RWPE1 (cell line): ENCODE results near the gene SLAMF9.

Source experiments
- CTCF ChIA-PET: fragments of 350-600 bp; sonication (Branson Sonifier 250); formaldehyde crosslinking; extraction: SDS; loops from one replicate; lab custom pipeline; 2021; lab: Yijun Ruan, JAX
- POLR2A ChIA-PET: fragments of 400-600 bp; formaldehyde crosslinking; extraction: SDS; loops from one replicate; lab custom pipeline; 2020; ENCODE audit warnings: antibody characterized with exemption; ENCODE audit not compliant: low non-redundant PET; lab: Yijun Ruan, JAX
- DNase-seq: peaks from one replicate; pipeline ENCODE4 v3.0.0; 2012; ENCODE audit warnings: low spot score
- H3K27ac ChIP-seq: fragments of 450-650 bp; 2 replicates; pipeline ENCODE4 v1.5.1; 2017
- CTCF ChIP-seq: fragments of 450-650 bp; conservative IDR thresholded peaks from 2 replicates; pipeline ENCODE4 v1.5.1; 2017; ENCODE audit warnings: low read depth, mild to moderate bottlenecking

The SLAMF9 gene

GRCh38 chr1:159927849-159928431 lies 26.1 kb downstream of the SLAMF9 start:
- TF ChIP-seq CTCF = no peak
- ChIA-PET POLR2A (no interaction called here), CTCF (interaction anchor here (0.5 to 1.4 kb wide), 3 partner anchors 80 to 775 kb away, joined by 3 to 6 read pairs (median 3); no protein-coding TSS in a partner anchor)
- peak overlapping the region; percentile 53 for H3K27ac ChIP-seq
- no peak for DNase-seq

GRCh38 chr1:159927211-159927848 lies 26.7 kb downstream of the SLAMF9 start:
- ChIA-PET CTCF (interaction anchor here (0.5 to 1.7 kb wide), 4 partner anchors 9 to 774 kb away, joined by 3 to 6 read pairs (median 4); no protein-coding TSS in a partner anchor), POLR2A (no interaction called here)
- peak overlapping the region; percentile 53 for H3K27ac ChIP-seq

GRCh38 chr1:159925719-159926078 lies 28.3 kb downstream of the SLAMF9 start:
- H3K27ac ChIP-seq = peak overlapping the region; percentile 99
- ChIA-PET CTCF (interaction anchor here (0.7 to 1.7 kb wide), 2 partner anchors 10 to 85 kb away, joined by 3 to 5 read pairs; no protein-coding TSS in a partner anchor), POLR2A (interaction anchor here (1.7 kb wide), 1 partner anchor 18 kb away, joined by 3 read pairs; no protein-coding TSS in a partner anchor)
- DNase-seq = peak; percentile 64
- TF ChIP-seq CTCF = no peak

More at GRCh38 chr1:159927211-159927848, 26.7 kb downstream of the SLAMF9 start:
- TF ChIP-seq CTCF = no peak
- no peak for DNase-seq

GRCh38 chr1:159924791-159925718 lies 29.0 kb downstream of the SLAMF9 start, which contains the start of gene TAGLN2:
Gene TAGLN2, minus strand, starts transcription at chr1:159925507. Its CDS starts 4,998 bp downstream, at chr1:159920509.
- peak within 1 kb of the TSS; percentile 99 for H3K27ac ChIP-seq
- ChIA-PET CTCF (interaction anchor here (0.6 to 2.7 kb wide), 5 partner anchors 11 to 86 kb away, joined by 3 to 8 read pairs (median 3); no protein-coding TSS in a partner anchor), POLR2A (interaction anchor here (0.6 to 1.7 kb wide), 3 partner anchors 10 to 21 kb away, joined by 3 to 5 read pairs (median 3); no protein-coding TSS in a partner anchor)
- no peak for TF ChIP-seq CTCF
- peak; percentile 93 for DNase-seq

- peak overlapping the region; percentile 99 for H3K27ac ChIP-seq
- ChIA-PET CTCF (interaction anchor here (0.6 to 2.7 kb wide), 8 partner anchors 12 to 230 kb away, joined by 3 to 9 read pairs (median 4); no protein-coding TSS in a partner anchor), POLR2A (interaction anchor here (0.6 to 1.3 kb wide), 4 partner anchors 10 to 31 kb away, joined by 3 to 5 read pairs (median 4); no protein-coding TSS in a partner anchor)
- DNase-seq = peak; percentile 98
- no peak for TF ChIP-seq CTCF
These were observed 29.8 kb downstream of the SLAMF9 start for GRCh38 chr1:159924025-159924790.
